Measurements from ENCODE around the gene ZDHHC18.
A peak's percentile ranks its signal among the peaks of the same experiment; 100 is the strongest.

Gene ZDHHC18

GRCh38 chr1:26897351-26897750 is 70.9 kb downstream of the ZDHHC18 start:
- FAIRE-seq: no peak
- DNase-seq (ENCODE audit: insufficient read length, low spot score): no peak

GRCh38 chr1:26900001-26900814 is 73.7 kb downstream of the ZDHHC18 start, which contains the start of gene GPATCH3:
Gene GPATCH3, minus strand, starts transcription at chr1:26900467. Its CDS starts 25 bp downstream, at chr1:26900442.
- DNase-seq (ENCODE audit: insufficient read length, low spot score) (peak; percentile 70), FAIRE-seq (no peak)
- TF ChIP-seq CTCF (IDR thresholded peaks at IDR 0.05; ENCODE audit: insufficient read depth, missing control alignments): no peak

More at GRCh38 chr1:26897351-26897750, 70.9 kb downstream of the ZDHHC18 start:
- TF ChIP-seq CTCF (IDR thresholded peaks at IDR 0.05; ENCODE audit: insufficient read depth, missing control alignments): no peak

- no peak for DNase-seq (ENCODE audit: insufficient read length, low spot score)
- no peak for FAIRE-seq
- TF ChIP-seq CTCF (IDR thresholded peaks at IDR 0.05; ENCODE audit: insufficient read depth, missing control alignments): no peak
Observed at GRCh38 chr1:26900815-26901511, 74.5 kb downstream of the ZDHHC18 start.
